Forelimb muscle (tissue), 1 donor: Measurements from ENCODE around the gene PRKD1. TPM values are rescaled to one million over a fixed set of nuclear protein-coding genes. Genes with fewer than 3 reads are reported as not detected.
"Not testable (repeated sequence)": the region's sequence is repeated elsewhere in the genome, so short reads cannot be mapped to it uniquely, and the experiment has no call there.

Experiments
- DNase-seq: peaks from one replicate; pipeline ENCODE4 v3.0.0-alpha.2; 2013; ENCODE audit warnings: low read depth
- polyA plus RNA-seq: library from polyadenylated mRNA; unstranded; fragments of 120-200 nt; gene quantifications from one replicate; pipeline ENCODE4 v1.2.1, GENCODE V29; 2013; ENCODE audit not compliant: insufficient read length

Gene PRKD1
- polyA plus RNA-seq, 1 donor: 28.1 TPM

DNA sequence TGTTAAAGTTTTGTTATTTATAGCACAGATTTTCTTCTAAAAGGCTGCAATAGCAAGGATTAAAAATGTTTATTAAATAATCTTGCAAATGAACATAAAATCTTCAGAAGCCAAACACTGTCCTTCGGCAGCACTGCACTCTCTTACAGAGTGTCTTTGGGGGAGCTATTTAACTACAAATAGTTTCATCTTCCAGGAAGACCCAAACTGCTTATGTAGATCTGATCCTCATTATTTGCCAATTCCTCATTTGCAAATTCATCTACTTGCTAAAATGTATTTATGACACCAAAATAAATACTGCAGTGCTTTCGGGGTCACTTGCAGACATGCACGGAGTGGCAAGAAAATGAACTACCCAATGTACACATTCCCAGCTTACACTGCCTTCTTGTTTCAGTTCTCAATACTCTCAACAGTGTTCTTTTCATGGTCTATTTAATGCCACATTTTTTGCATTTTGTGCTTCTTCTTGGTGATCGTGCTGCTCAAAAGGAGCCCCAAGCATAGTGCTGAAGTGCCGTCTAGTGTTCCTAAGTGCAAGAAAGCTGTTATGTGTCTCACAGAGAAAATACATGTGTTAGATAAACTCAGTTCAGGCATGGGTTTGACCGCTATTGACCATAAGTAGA is 128.1 kb downstream of the PRKD1 start:
- DNase-seq: no peak

GRCh38 chr14:29798811-29799210 is 128.8 kb downstream of the PRKD1 start:
- DNase-seq: no peak

DNA sequence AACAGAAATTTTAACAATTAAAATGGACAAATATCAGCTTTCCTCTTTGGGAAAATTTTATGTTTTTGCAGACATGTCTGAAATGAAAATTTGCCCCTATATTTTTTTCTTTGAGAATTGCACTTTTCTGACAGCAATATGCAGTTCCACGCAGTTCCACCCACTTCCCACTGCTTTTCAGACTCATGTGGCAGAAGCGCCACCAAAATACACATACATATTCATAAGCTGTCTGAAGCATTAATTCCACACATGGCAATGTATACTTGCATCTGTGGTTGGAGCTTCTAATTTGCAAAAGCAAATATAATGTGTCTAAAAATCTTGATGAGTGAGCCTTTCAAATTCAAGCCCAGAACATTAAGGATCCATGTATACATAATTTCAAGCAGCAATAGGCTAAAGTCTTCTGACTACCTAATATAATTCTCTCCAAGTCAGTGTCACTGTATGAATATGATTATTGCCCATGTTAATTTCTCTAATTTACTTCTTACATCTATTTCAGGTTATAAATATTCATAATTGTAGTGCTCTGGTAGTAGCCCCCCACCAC is 129.5 kb downstream of the PRKD1 start:
- no peak for DNase-seq

DNA sequence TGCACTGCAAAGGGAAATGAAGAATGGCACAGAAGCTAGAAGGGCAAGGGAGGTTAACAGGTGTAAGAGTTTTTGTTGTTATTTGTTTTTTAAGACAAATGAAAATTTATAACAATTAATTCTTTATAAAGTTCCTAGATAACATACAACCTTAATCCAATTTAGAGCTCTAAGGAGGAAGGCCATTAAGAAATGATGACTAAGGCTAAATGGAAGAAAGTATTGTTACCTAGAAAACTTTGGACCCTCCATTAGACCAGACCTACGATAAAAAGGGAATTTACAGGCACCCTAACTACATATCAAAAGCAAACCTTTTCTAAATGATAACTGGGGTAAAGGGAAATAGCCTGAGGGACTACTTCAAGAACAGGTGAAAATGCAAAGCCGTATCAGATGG is 130.8 kb downstream of the PRKD1 start:
- DNase-seq: no peak

DNA sequence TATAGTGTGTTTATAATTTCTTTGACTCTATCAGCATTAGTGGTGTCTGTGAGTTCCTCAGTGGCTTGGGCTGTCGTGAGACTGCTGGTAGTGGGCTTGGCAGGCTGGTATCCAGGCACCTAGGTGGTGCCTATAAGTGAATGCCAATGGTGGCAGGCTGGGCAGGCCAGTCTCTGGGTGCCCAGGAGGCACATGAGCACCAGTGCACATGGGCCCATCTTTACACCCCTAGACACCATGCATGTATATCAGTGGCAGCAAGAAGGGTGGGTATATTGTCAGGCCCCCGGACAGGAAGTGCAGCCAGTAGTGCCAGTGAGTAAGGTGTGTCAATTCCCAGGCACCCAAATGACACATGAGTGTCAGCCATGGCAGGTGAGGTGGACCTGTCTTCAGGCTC is 138.2 kb downstream of the PRKD1 start:
- DNase-seq: no peak

- DNase-seq: no peak
Measured at GRCh38 chr14:29788093-29788492, 139.6 kb downstream of the PRKD1 start.

GRCh38 chr14:29783556-29783955 is 144.1 kb downstream of the PRKD1 start:
- no peak for DNase-seq

DNA sequence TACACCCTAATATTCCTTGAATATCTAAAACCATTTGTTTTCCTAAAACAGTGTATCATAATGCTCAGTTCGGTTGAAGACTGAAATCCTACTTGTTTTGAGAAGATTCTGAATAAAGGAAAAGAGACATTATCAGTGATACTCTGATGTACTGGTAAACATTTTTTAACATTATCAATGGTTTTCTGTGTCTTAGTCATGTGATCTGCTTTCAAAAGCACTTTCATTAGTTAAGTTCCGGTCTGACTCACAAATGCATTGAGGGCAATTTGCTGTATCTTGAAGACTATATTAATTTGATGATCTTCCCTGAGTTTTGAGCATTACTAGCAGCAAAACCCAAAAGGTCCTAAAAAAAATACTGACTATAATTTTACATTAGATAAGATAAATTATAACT is 145.6 kb downstream of the PRKD1 start:
- DNase-seq: no peak

DNA sequence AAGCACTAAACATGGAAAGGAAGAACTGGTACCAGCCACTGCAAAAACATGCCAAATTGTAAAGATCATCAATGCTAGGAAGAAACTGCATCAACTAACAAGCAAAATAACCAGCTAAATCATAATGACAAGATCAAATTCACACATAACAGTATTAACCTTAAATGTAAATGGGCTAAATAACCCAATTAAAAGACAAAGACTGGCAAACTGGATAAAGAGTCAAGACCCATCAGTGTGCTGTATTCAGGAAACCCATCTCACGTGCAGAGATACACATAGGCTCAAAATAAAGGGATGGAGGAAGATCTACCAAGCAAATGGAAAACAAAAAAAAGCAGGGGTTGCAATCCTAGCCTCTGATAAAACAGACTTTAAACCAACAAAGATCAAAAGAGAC is 150.5 kb downstream of the PRKD1 start:
- DNase-seq: not testable (repeated sequence)

GRCh38 chr14:29773990-29774389 is 153.7 kb downstream of the PRKD1 start:
- no peak for DNase-seq

GRCh38 chr14:29763342-29763858 is 164.2 kb downstream of the PRKD1 start:
- no peak for DNase-seq

GRCh38 chr14:29759521-29760340 is 167.9 kb downstream of the PRKD1 start:
- no peak for DNase-seq

DNA sequence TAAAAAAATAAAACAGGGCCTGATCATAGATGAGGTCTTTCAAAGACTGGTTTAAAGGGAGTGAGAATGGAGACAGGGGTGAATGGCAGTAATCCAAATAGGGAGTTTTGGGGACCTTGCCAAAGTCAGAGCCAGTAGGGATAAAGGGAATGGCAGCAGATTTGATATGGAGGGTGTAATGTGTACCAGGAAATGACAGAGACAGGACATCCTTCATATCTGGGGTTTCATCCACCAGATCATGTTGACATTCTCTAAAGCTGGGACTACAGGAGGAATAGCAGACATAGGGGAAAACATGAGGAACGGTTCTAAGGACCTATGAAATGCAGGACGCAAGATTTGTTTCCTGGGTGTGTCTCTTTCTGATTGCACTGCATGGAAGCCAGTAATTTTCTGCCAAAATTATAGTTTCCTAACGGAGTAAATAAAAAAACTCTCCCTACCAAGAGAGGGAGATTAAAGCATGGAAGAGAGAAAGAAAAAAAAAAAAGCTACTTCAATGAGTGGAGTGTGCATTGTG is 169.9 kb downstream of the PRKD1 start:
- DNase-seq: no peak

DNA sequence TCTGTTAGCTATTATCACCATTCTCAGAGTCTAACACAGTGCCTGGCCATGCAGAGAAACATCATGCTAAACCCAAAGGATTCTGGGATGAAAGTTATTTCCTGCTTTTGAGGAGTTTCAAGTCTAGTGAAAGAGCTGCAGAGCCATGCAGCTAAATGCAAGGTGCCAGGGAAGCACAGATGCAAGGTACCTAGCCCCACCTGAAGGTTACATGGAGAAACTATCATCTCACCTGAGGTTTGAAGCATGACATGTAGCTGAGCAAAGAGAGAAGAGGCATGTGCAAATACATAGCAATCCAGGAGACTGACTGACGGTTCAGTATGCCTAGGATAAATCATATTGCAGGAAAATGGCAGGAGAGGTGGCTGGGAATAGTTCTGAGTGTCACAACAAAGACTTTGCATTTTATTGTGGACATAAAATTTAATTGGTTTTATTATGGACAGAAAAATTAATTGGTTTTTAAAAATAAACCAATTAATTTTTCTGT is 170.4 kb downstream of the PRKD1 start:
- DNase-seq: no peak

DNA sequence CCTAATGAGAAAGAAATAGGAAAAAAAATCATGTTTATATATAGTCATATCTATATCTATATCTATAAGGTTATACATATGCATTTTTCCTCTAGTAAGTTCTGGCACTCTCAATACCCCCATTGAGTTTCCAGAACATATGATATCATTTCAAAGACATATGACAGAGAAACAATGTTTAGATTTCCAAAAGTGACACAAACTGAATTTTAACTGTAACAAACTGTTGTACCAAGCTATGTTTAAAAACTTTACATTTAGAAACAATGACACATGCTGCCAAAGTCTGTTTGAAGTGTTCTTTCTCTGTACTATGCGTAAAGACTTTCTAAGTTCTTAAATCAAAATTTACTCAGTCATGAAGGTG is 171.6 kb downstream of the PRKD1 start:
- DNase-seq: no peak

DNA sequence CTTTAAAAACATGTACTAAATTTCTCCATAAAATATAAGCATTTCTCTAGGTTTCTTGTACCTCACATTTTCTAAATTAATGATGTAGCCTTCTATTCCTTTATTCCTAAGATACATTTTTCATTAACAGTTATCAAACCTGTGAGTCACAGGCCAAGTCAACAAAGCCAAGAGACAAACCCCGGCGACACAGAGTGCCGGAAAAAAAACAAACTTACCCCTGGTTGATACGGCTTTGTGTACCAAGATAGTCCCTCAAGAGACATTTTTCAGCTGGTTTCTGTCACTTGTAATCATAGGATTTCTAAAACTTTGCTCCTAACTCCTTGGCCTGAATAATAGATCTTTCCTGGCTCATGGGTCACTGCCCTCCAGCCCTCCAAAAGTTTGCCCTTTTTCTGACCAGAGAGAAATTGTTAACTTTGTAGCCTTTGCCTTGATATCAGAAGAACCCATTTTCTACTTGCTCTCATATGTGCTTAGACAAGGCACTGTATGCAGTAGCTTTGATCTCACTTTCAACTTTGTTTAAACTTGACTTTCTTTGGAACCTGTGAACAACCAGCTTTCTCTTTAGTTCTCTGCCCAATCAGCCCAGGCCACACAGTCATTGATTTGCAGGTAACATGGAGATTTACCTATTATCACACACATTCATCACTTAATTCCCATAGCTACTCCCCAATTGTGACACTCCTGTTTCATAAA is 172.2 kb downstream of the PRKD1 start:
- DNase-seq: no peak

DNA sequence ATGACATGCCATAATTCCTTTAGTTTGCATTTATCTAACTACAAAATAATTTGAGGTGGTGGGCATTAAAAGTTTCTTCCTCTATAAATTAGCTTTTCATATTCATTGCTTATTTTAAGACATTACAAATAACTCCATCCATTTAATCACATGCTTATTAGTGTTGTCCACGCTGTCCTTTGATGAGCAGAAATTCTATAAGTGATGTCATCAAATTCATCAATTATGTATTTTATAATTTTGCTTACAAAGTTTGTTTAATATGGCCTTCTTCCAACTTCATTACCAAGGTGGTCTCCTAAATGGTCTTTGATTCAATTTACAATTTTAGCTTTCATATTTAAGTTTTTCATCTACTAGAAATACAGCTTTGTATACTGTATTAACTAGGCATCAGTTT is 173.5 kb downstream of the PRKD1 start:
- no peak for DNase-seq

GRCh38 chr14:29752221-29752923 is 175.3 kb downstream of the PRKD1 start:
- no peak for DNase-seq

- no peak for DNase-seq
Measured at GRCh38 chr14:29749829-29750228, 177.8 kb downstream of the PRKD1 start.

DNA sequence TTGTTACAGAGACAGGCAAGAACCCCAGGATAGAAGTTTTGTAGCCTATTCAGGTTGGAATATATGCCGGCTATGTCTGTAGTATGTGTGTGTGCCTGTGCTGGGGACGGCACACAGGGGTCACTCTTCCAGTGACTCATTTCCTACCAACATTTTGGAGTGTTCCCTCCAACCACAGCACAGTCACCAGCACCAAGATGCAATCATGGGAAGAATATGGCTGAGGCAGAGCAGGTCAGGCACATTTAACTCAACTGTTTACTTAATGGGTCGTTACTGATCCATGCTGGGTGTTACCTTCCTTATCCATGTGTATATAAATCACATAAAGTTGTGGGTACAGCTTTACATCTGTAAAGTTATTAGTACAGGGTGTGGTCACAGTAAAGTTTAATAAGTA is 178.3 kb downstream of the PRKD1 start:
- DNase-seq: no peak

DNA sequence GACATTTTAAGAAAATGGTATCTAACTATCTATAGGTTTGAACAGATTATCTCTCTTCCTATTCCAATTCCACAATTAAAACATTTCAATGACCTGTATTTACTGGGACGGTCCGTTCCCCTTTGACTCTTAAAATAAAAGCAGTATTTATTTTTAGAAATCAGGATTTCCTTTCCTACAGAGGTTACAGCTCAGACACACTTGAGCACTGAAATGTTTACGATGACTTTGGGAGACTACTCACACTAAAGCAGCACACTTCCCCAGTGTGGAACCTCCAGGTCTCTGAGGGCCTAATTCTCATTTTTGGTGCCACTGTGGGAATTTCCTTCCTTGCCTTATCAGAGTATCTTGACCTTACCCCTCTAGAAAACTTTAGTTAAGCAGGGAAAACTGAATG is 181.8 kb downstream of the PRKD1 start:
- no peak for DNase-seq
